Activated B cell treated with CpG ODN at 0.5 μM for 24 hours (primary cell): Measurements from ENCODE around the gene TRAF3IP3. TPM values are rescaled to one million over a fixed set of nuclear protein-coding genes. Genes with fewer than 3 reads are reported as not detected.

ENCODE experiments used
- ATAC-seq: fragments of 200-7000 bp; cut with Tn5 transposase; one replicate; pipeline ENCODE4 v1.10.0; 2021; ENCODE audit warnings: low read depth, mild to moderate bottlenecking, moderate library complexity
- CTCF ChIA-PET: fragments of 350-600 bp; sonication (Branson Sonifier 250); formaldehyde crosslinking; loops from one replicate; lab custom pipeline; 2021; ENCODE audit warnings: antibody characterized with exemption; lab: Charles Lee
- POLR2A ChIA-PET: fragments of 350-600 bp; sonication (Branson Sonifier 250); formaldehyde crosslinking; loops from one replicate; lab custom pipeline; 2021; ENCODE audit warnings: antibody characterized with exemption; lab: Charles Lee
- DNase-seq: peaks from one replicate; pipeline ENCODE4 v3.0.0; 2022
- H3K27ac Mint-ChIP-seq: one replicate; pipeline ENCODE4 v1.8.0; 2020; ENCODE audit warnings: mixed read lengths
- H3K27me3 Mint-ChIP-seq: one replicate; pipeline ENCODE4 v1.8.0; 2021; ENCODE audit warnings: mixed read lengths
- H3K36me3 Mint-ChIP-seq: one replicate; pipeline ENCODE4 v1.8.0; 2021; ENCODE audit warnings: low read depth, mixed read lengths
- H3K4me1 Mint-ChIP-seq: one replicate; pipeline ENCODE4 v1.8.0; 2021; ENCODE audit warnings: mixed read lengths
- H3K4me3 Mint-ChIP-seq: one replicate; pipeline ENCODE4 v1.8.0; 2020; ENCODE audit warnings: mild to moderate bottlenecking, mixed read lengths
- H3K9me3 Mint-ChIP-seq: one replicate; pipeline ENCODE4 v1.8.0; 2020; ENCODE audit warnings: mixed read lengths
- intact Hi-C: fragments of 100-400 bp; cut with micrococcal nuclease; formaldehyde crosslinking; loops from one replicate; pipeline ENCODE4 v1.15.1; 2024
- total RNA-seq: library from RNA; stranded (reverse); gene quantifications from 2 replicates; pipeline ENCODE4 v1.2.3, GENCODE V29; 2022
- TF ChIP-seq, protein P1 (sequence below): fragments of 200-600 bp; IDR thresholded peaks from one replicate; pipeline ENCODE4 v1.8.0; 2022; ENCODE audit warnings: antibody characterized with exemption, mild to moderate bottlenecking

The TRAF3IP3 gene
- total RNA-seq, 1 donor from 2014 or later: 166 TPM

DNA sequence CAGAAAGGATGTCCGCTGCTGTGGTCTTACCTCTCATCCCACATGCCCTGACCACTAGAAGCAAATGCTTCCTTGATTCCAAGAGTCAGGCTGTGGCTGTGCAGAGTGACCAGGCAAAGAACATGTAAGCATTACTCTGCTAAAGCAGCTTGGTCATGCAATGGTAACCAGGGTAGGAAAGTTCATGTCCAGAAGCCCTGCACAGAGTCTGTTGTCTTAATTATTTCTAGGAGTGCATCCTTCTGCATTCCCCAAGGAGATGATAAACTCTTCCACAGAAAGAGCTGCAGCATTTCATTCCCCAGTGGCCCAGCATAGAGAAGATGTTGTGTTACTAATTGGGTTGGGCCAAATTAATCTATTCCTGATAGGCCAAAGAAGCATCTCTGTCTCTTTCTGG lies 61.8 kb downstream of the TRAF3IP3 start:
- DNase-seq (no peak), ATAC-seq (no peak)
- POLR2A ChIA-PET: no interaction called here
- peaks cover 33% of the 10 kb centered on the region for H3K27me3 Mint-ChIP-seq
- intact Hi-C loops: no loop called here
- H3K4me3 Mint-ChIP-seq: no peak overlapping the region
- TF ChIP-seq, protein P1, sequence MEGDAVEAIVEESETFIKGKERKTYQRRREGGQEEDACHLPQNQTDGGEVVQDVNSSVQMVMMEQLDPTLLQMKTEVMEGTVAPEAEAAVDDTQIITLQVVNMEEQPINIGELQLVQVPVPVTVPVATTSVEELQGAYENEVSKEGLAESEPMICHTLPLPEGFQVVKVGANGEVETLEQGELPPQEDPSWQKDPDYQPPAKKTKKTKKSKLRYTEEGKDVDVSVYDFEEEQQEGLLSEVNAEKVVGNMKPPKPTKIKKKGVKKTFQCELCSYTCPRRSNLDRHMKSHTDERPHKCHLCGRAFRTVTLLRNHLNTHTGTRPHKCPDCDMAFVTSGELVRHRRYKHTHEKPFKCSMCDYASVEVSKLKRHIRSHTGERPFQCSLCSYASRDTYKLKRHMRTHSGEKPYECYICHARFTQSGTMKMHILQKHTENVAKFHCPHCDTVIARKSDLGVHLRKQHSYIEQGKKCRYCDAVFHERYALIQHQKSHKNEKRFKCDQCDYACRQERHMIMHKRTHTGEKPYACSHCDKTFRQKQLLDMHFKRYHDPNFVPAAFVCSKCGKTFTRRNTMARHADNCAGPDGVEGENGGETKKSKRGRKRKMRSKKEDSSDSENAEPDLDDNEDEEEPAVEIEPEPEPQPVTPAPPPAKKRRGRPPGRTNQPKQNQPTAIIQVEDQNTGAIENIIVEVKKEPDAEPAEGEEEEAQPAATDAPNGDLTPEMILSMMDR: no peak
- no peaks in the 10 kb centered on the region for H3K36me3 Mint-ChIP-seq
- CTCF ChIA-PET: interaction anchor here (1.1 kb wide), 1 partner anchor 10 kb away, joined by 3 read pairs; the partner anchor contains the start of gene UTP25
- H3K9me3 Mint-ChIP-seq: no peaks in the 10 kb centered on the region
- no peak overlapping the region for H3K27ac Mint-ChIP-seq
- peaks cover under 1% of the 10 kb centered on the region for H3K4me1 Mint-ChIP-seq

DNA sequence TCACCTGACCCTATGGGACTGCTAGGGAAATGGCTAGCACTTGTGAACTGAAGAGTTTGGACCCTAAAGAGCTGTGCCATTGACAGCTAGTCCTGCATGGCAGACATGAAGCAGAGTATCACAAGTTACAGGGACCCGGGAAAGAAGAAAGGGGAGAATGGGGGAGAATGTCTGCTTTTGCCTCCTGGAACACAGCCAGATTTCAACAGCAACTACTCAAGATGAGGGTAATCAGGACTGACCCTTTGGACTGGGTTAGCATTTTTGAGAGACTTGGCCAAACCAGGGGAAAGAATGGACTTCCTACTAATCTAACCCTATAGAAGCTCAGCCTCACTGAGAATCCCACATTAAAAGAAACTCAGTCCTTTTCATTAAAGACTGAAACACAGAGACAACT lies 63.2 kb downstream of the TRAF3IP3 start:
- DNase-seq (no peak), ATAC-seq (no peak)
- peaks cover 4% of the 10 kb centered on the region for H3K4me1 Mint-ChIP-seq
- TF ChIP-seq, protein P1: no peak
- H3K4me3 Mint-ChIP-seq: no peak overlapping the region
- no peaks in the 10 kb centered on the region for H3K9me3 Mint-ChIP-seq
- peaks cover 37% of the 10 kb centered on the region for H3K27me3 Mint-ChIP-seq
- intact Hi-C loops: no loop called here
- ChIA-PET CTCF (interaction anchor here (0.7 kb wide), 1 partner anchor 244 kb away, joined by 3 read pairs; no protein-coding TSS in a partner anchor), POLR2A (interaction anchor here (0.8 kb wide), 1 partner anchor 8 kb away, joined by 3 read pairs; no protein-coding TSS in a partner anchor)
- no peak overlapping the region for H3K27ac Mint-ChIP-seq
- no peaks in the 10 kb centered on the region for H3K36me3 Mint-ChIP-seq

DNA sequence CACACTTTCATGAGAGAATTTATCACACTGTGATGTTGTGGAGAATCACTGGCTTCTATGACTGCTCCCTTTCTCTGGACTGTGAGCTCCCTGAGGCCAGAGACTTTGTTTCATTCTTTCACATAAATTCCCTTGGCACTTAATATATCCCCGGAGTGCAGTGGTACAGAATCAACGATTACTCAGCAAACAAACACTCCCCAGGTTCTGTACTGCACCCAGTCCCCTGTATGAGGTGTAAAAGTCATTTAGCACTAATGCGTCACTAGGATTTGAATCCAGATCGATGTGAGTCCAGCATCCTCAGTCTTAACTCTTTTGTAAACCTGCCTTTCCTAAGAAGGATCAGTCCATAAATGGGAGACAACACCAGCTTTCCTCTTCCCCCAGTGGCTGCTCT lies 65.1 kb downstream of the TRAF3IP3 start:
- TF ChIP-seq, protein P1: no peak
- no peaks in the 10 kb centered on the region for H3K36me3 Mint-ChIP-seq
- ChIA-PET POLR2A (no interaction called here), CTCF (no interaction called here)
- H3K27me3 Mint-ChIP-seq: peaks cover 39% of the 10 kb centered on the region
- no peak overlapping the region for H3K27ac Mint-ChIP-seq
- ATAC-seq (no peak), DNase-seq (no peak)
- H3K4me1 Mint-ChIP-seq: peaks cover 4% of the 10 kb centered on the region
- no peaks in the 10 kb centered on the region for H3K9me3 Mint-ChIP-seq
- H3K4me3 Mint-ChIP-seq: no peak overlapping the region
- intact Hi-C loops: loop anchor here (10.0 kb wide), 1 partner anchor 246 kb away; no protein-coding TSS in a partner anchor

DNA sequence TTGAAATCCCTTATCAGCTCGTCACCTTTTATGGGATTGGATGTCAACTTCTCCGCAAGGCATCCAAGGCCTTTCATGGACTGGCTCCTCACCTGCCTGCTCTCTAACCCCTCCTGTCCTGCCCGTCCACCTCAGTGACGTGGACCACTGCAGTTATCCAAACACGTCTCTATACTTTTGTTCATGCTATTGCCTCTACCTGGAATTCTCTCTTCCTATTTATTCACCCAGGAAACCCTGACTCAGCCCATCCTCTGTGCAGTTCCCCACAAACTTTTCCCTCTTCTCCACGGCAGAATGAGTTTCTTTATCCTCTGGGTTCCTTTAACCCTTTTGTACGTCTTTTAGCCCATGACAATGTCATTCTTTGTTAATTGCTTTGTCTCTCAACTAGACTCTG lies 66.9 kb downstream of the TRAF3IP3 start:
- H3K27ac Mint-ChIP-seq: no peak overlapping the region
- TF ChIP-seq, protein P1: no peak
- no peaks in the 10 kb centered on the region for H3K36me3 Mint-ChIP-seq
- ChIA-PET CTCF (interaction anchor here (0.9 to 3.4 kb wide), 15 partner anchors 9 to 246 kb away, joined by 3 to 18 read pairs (median 5); partner anchors contain the start of genes C1orf74 and IRF6), POLR2A (interaction anchor here (1.0 to 1.4 kb wide), 2 partner anchors 54 to 66 kb away, joined by 3 to 4 read pairs; no protein-coding TSS in a partner anchor)
- H3K4me3 Mint-ChIP-seq: no peak overlapping the region
- peaks cover 8% of the 10 kb centered on the region for H3K4me1 Mint-ChIP-seq
- H3K27me3 Mint-ChIP-seq: peaks cover 35% of the 10 kb centered on the region
- ATAC-seq (no peak), DNase-seq (no peak)
- H3K9me3 Mint-ChIP-seq: no peaks in the 10 kb centered on the region
- intact Hi-C loops: loop anchor here (1.0 to 10.0 kb wide), 3 partner anchors 248 to 578 kb away; no protein-coding TSS in a partner anchor
